Caco-2 (cell line): Measurements from ENCODE around the gene RANGAP1. TPM values are rescaled to one million over a fixed set of nuclear protein-coding genes. Genes with fewer than 3 reads are reported as not detected.

Source experiments
- BruUV-seq: library from RNA; stranded (reverse); fragments of 400-500 nt; replicated peaks from 2 replicates; lab custom pipeline; 2021; lab: Mats Ljungman, UMichigan
- CTCF ChIA-PET: fragments of 300-600 bp; sonication (Branson Sonifier 250); formaldehyde crosslinking; loops from one replicate; lab custom pipeline; 2022; ENCODE audit warnings: antibody characterized with exemption; lab: Charles Lee
- POLR2A ChIA-PET: fragments of 300-600 bp; sonication (Branson Sonifier 250); formaldehyde crosslinking; loops from one replicate; lab custom pipeline; 2022; ENCODE audit warnings: antibody characterized with exemption; lab: Charles Lee
- DNase-seq, 2 experiments: peaks; one replicate each; pipeline versions ENCODE4 v3.0.0 to v3.0.0-alpha.2; 2020 to 2022
- H3K27me3 ChIP-seq: replicated peaks from 2 replicates; pipeline ENCODE4 v1.6.0; 2011; ENCODE audit warnings: low read length; ENCODE audit not compliant: control insufficient read depth, insufficient read depth
- H3K36me3 ChIP-seq: 2 replicates; pipeline ENCODE4 v1.5.1; 2011; ENCODE audit warnings: low read length; ENCODE audit not compliant: control insufficient read depth, insufficient read depth
- H3K4me1 ChIP-seq: fragments of 250-450 bp; sonication (Bioruptor Pico); 2 replicates; pipeline ENCODE4 v1.5.1; 2020; ENCODE audit warnings: mild to moderate bottlenecking
- H3K4me3 ChIP-seq: 2 replicates; pipeline ENCODE4 v1.5.1; 2011; ENCODE audit warnings: low read depth, mild to moderate bottlenecking, control low read depth, low read length
- H3K9me3 ChIP-seq: fragments of 250-450 bp; sonication (Bioruptor Pico); 2 replicates; pipeline ENCODE4 v1.5.1; 2020; ENCODE audit warnings: mild to moderate bottlenecking, moderate library complexity
- H3K27ac Mint-ChIP-seq: one replicate; pipeline ENCODE4 v1.8.0; 2022; ENCODE audit warnings: mixed read lengths; ENCODE audit not compliant: unreplicated experiment
- H3K27me3 Mint-ChIP-seq: one replicate; pipeline ENCODE4 v1.8.0; 2022; ENCODE audit warnings: mixed read lengths; ENCODE audit not compliant: insufficient read depth, unreplicated experiment
- H3K36me3 Mint-ChIP-seq: one replicate; pipeline ENCODE4 v1.8.0; 2022; ENCODE audit warnings: mild to moderate bottlenecking, mixed read lengths; ENCODE audit not compliant: insufficient read depth, unreplicated experiment
- H3K4me1 Mint-ChIP-seq: one replicate; pipeline ENCODE4 v1.8.0; 2022; ENCODE audit warnings: low read depth, mixed read lengths; ENCODE audit not compliant: unreplicated experiment
- H3K4me3 Mint-ChIP-seq: one replicate; pipeline ENCODE4 v1.8.0; 2022; ENCODE audit warnings: mild to moderate bottlenecking, moderate library complexity, mixed read lengths; ENCODE audit not compliant: unreplicated experiment
- H3K9me3 Mint-ChIP-seq: one replicate; pipeline ENCODE4 v1.8.0; 2022; ENCODE audit warnings: mixed read lengths; ENCODE audit not compliant: unreplicated experiment
- CTCF ChIP-seq, 2 experiments: fragments of 200-600 bp in 1 of 2; IDR thresholded peaks; 1 replicate in 1 of 2; 2 replicates in 1 of 2; pipeline versions ENCODE4 v1.5.1 to v1.8.0; 2011 to 2022; ENCODE audit warnings: antibody characterized with exemption in 1 of 2, control low read depth in 1 of 2, inconsistent platforms in 1 of 2, low read depth in 1 of 2, low read length in 1 of 2, mild to moderate bottlenecking in 1 of 2, moderate library complexity in 1 of 2; ENCODE audit not compliant: insufficient read depth in 1 of 2, severe bottlenecking in 1 of 2, unreplicated experiment in 1 of 2
- intact Hi-C: fragments of 100-400 bp; cut with micrococcal nuclease; formaldehyde crosslinking; loops from one replicate; pipeline ENCODE4 v1.10.0; 2022; ENCODE audit not compliant: unreplicated experiment
- total RNA-seq: library from RNA; stranded (reverse); gene quantifications from 2 replicates; pipeline ENCODE4 v1.2.3, GENCODE V29; 2022

The RANGAP1 gene
- total RNA-seq, 1 experiment from 2014 or later = 106 TPM

DNA sequence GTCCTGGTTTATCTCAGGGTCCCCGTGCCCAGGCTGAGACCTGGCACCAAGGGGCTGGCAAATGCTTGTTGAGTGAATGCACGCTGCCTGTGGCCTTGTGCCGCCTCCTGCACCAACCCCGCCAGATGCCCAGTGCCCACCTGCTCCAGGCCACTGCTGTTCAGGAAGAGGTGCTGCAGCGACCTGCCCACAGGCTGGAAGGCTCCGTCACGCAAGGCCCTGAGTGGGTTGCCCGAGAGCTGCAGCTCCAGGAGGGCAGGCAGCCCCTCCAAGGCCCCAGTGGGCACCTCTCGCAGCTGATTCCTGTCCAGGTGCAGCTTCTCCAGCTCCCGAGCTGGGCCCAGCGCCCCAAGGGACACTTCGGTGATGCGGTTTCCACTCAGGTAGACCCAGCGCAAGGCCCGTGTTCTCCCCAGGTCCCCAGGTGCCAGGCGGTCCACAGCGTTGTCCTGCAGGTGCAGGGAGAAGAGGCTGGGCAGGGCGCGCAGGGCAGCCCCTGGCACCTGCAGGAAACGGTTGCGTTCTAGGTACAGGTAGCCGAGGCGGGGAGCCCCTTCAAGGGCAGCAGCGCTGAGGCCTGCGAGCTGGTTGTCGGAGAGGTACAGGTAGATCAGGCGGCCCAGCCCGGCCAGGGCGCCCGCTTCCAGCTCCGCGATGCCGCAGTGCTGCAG is 48.8 kb downstream of the RANGAP1 start:
- BruUV-seq = no TSS peak
- CTCF ChIA-PET = interaction anchor here (0.6 to 2.5 kb wide), 14 partner anchors 8 to 1885 kb away, joined by 3 to 39 read pairs (median 4); partner anchors contain the start of genes RANGAP1 and ZC3H7B
- no peaks in the 10 kb centered on the region for H3K4me1 Mint-ChIP-seq

GRCh38 chr22:41234815-41235695 is 50.9 kb downstream of the RANGAP1 start:
- Mint-ChIP-seq H3K4me1 (no peaks in the 10 kb centered on the region), H3K36me3 (peaks cover 5% of the 10 kb centered on the region), H3K9me3 (no peaks in the 10 kb centered on the region), H3K4me3 (no peak overlapping the region), H3K27ac (no peak overlapping the region), H3K27me3 (no peaks in the 10 kb centered on the region)
- H3K4me3 ChIP-seq = no peak overlapping the region
- TF ChIP-seq CTCF (IDR thresholded peaks at IDR 0.05; ENCODE audit: insufficient read depth in 1 of 2, low read depth in 1 of 2, low read length in 1 of 2, severe bottlenecking in 1 of 2, unreplicated experiment in 1 of 2) = no peak
- no peak for DNase-seq
- H3K27me3 ChIP-seq = no peaks in the 10 kb centered on the region
- H3K4me1 ChIP-seq = 0 out of 2 replicates have a peak, but pooled peaks cover 5% of the 10 kb centered on the region
- intact Hi-C loops = no loop called here
- ChIA-PET POLR2A (no interaction called here), CTCF (no interaction called here)
- no peaks in the 10 kb centered on the region for H3K36me3 ChIP-seq
- no TSS peak for BruUV-seq
- no peaks in the 10 kb centered on the region for H3K9me3 ChIP-seq

More for the DNA sequence above, 48.8 kb downstream of the RANGAP1 start:
- POLR2A ChIA-PET = interaction anchor here (0.6 to 1.3 kb wide), 3 partner anchors 20 to 314 kb away, joined by 5 to 6 read pairs (median 6); no protein-coding TSS in a partner anchor
- Mint-ChIP-seq H3K27me3 (no peaks in the 10 kb centered on the region), H3K36me3 (peaks cover 5% of the 10 kb centered on the region), H3K9me3 (no peaks in the 10 kb centered on the region), H3K4me3 (peak overlapping the region; percentile 68), H3K27ac (no peak overlapping the region)
- no peaks in the 10 kb centered on the region for H3K36me3 ChIP-seq
- DNase-seq = no peak
- intact Hi-C loops = no loop called here
- no peak for TF ChIP-seq CTCF (IDR thresholded peaks at IDR 0.05; ENCODE audit: insufficient read depth in 1 of 2, low read depth in 1 of 2, low read length in 1 of 2, severe bottlenecking in 1 of 2, unreplicated experiment in 1 of 2)
- H3K4me3 ChIP-seq = peak overlapping the region; percentile 29
- H3K27me3 ChIP-seq = no peaks in the 10 kb centered on the region
- no peaks in the 10 kb centered on the region for H3K9me3 ChIP-seq
- H3K4me1 ChIP-seq = 0 out of 2 replicates have a peak, but pooled peaks cover 5% of the 10 kb centered on the region

DNA sequence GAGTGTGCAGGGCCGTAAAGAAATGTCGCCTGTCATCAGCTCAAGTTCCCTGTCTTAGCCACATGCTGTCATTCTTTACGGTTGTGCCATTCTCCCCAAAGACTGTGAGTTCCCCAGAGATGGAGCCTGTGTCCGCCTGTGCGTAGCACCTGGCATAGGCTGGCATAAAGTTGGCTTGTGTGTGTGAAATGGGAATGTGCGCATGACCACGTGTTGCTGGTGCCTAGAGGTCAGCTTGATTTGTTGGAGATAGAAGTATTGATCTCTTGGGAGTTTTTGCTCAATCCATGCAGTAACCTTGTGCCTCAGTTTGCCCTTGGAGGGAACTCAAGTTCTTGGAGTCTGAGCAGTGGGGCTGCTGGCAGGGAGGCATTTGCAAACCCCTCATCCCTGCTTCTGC is 54.6 kb downstream of the RANGAP1 start:
- Mint-ChIP-seq H3K4me3 (no peak overlapping the region), H3K9me3 (no peaks in the 10 kb centered on the region), H3K36me3 (peaks cover 12% of the 10 kb centered on the region), H3K27me3 (no peaks in the 10 kb centered on the region), H3K4me1 (no peaks in the 10 kb centered on the region), H3K27ac (no peak overlapping the region)
- no peak for DNase-seq
- H3K4me1 ChIP-seq = no peaks in the 10 kb centered on the region
- POLR2A ChIA-PET = interaction anchor here (0.5 kb wide), 1 partner anchor 11 kb away, joined by 3 read pairs; no protein-coding TSS in a partner anchor
- no peak overlapping the region for H3K4me3 ChIP-seq
- BruUV-seq = no TSS peak
- no peak for TF ChIP-seq CTCF (IDR thresholded peaks at IDR 0.05; ENCODE audit: insufficient read depth in 1 of 2, low read depth in 1 of 2, low read length in 1 of 2, severe bottlenecking in 1 of 2, unreplicated experiment in 1 of 2)
- H3K27me3 ChIP-seq = no peaks in the 10 kb centered on the region
- H3K36me3 ChIP-seq = no peaks in the 10 kb centered on the region
- CTCF ChIA-PET = no interaction called here
- no peaks in the 10 kb centered on the region for H3K9me3 ChIP-seq
- intact Hi-C loops = no loop called here
